Left ventricle myocardium superior (tissue), 1 donor: ENCODE measurements around the gene CCDC6. TPM values are rescaled to one million over a fixed set of nuclear protein-coding genes. Genes with fewer than 3 reads are reported as not detected.
"Not testable (repeated sequence)": the region's sequence is repeated elsewhere in the genome, so short reads cannot be mapped to it uniquely, and the experiment has no call there.

Experiments used
- ATAC-seq: fragments of 200-7000 bp; cut with Tn5 transposase; one replicate; pipeline ENCODE4 v1.9.1; 2020; ENCODE audit warnings: mild to moderate bottlenecking, moderate library complexity
- DNase-seq: peaks from one replicate; pipeline ENCODE4 v3.0.0-alpha.2; 2020
- intact Hi-C: fragments of 100-400 bp; cut with micrococcal nuclease; formaldehyde crosslinking; loops from one replicate; pipeline ENCODE4 v1.11.0; 2022
- total RNA-seq: library from RNA; stranded (reverse); fragmentation: NEBNext Ultra II Directional; extraction: Animal tissue kit (Norgen Biotek cat#: 25700); gene quantifications from one replicate; pipeline ENCODE4 v1.2.1, GENCODE V29; 2021
- donor health status: DM: no; HTN: yes; CAD: no; lungs with severe emphysema.

Gene CCDC6
- total RNA-seq, 1 donor from 2014 or later: 15.9 TPM

DNA sequence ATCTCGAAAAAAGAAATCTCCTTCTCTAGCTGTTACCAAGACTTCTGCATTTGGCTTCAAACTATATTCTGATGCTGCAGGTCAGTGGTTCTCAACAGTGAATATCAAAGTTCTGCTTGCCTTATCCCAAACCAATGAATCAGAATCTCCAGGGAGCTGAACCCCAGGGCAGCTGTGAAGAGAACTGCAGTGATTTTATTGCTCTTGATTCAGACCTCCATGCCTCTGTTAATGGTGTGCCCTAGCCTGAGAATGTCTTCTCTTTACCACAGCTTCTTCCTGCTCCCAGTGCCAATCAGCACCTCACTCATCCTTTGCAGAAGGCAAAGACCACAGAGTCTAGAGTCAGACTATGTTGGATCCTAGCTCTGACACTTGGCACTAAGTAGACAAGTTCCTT lies 106.9 kb downstream of the CCDC6 start:
- intact Hi-C loops: no loop called here
- DNase-seq (no peak), ATAC-seq (no peak)

DNA sequence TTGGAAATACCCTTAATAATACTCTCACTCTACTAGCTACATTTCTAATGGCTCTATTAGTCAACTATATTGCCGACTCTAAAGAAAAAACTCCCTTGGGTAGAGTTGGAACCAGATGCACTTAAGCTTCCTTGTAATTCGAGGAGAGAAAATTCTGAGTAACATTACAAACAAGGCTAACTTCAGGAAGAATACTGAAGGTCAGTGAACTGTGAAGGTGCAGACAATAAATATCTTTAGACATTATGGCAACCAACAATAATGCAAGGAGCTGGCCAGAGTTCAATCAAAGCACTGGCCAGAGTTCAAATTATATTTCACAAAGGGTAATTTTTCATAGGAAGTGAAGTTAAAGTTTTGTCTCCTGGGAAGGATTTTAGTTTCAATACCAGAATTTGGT lies 112.4 kb downstream of the CCDC6 start:
- DNase-seq: no peak
- intact Hi-C loops: no loop called here
- no peak for ATAC-seq

DNA sequence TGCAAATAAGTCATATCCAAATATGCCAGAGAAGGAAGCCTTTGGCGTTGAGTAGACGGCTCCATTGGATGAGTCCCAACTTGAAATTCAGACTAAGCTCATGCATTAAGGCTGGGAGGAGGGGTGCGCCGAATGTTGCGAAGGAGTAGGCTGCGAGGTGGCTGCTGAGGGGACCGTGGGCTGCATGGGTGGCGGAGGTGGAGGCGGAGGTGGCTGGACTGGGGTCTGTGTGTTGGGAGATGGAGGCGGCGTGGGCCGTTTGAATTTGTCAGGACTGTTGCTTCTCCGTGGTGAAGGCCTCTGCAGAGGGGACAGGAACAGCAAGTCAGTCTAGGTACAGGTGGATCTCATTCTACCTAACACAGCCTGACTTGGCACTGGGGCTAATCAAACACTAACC lies 113.5 kb downstream of the CCDC6 start:
- ATAC-seq (no peak), DNase-seq (no peak)
- intact Hi-C loops: no loop called here

DNA sequence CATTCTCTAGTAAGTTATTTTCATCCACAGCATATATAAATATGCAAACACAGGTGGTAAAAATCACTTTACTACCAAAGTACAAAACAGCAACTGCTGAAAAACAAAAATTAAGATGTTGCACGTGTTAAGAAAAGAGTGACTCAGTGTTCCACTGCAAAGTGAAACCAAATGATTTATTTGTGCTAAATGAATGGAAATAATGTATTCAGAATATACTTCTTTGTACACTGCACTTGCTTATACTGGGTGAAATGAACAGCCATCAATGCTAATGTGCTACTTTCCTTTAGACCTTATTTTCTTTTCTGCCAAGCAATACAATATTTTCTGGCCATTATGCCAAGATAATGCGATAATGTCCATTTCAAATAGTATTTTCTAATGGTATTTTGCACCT lies 114.8 kb downstream of the CCDC6 start:
- intact Hi-C loops: no loop called here
- ATAC-seq (no peak), DNase-seq (no peak)

DNA sequence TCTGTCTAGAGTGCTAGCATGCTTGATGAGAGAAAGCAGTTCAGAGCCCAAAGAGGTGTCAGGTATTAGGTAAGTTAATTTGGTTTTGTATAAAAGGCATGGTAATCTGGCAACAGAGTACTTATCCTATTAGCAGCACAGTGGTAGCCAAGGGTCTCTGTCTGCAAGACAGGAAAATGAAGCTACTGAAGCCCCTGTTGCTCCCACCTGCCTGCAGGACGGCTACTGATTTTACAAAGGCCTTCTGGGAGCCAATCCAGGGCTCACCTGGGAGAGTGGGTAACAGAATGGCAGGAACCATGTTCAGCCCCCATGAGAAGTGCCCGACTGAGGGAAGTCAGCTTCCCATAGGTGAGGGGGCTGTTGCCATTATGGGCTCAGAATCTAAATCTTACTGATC lies 116.3 kb downstream of the CCDC6 start:
- ATAC-seq, intact Hi-C loops, DNase-seq: not testable (repeated sequence)

DNA sequence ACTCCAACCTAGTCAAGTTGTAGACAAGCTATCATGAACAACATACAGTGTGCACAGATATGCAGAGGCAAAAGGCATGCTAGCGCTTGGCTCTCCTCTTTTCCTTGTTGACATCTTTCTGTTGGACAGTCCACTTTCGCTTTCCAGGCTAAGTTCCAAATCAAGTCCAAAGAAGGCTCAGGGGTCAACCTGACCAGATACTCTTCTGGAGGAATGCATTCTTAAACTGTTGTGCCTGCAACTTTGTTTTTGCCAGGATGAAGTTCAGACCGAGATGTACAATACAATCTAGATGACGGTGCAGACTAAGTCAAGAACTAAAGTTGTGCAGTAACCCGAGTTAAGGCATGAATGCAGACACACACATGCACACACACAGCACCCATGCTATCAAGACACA lies 117.4 kb downstream of the CCDC6 start:
- intact Hi-C loops, DNase-seq: not testable (repeated sequence)
- ATAC-seq: peak; percentile 94

DNA sequence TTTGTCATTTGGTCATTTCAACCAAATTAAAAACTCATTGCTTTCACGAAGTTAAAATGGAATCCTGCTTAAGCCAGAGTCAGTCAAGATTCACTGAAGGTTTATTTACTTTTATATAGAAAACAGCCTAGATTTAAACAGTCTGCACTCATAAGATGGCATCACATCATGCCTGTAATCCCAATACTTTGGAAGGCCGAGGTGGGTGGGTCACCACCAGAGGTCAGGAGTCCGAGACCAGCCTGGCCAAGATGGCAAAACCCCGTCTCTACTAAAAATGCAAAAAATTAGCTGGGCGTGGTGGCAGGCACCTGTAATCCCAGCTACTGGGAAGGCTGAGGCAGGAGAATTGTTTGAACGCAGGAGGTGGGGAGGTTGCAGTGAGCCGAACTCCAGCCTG lies 119.3 kb downstream of the CCDC6 start:
- ATAC-seq, intact Hi-C loops, DNase-seq: not testable (repeated sequence)

DNA sequence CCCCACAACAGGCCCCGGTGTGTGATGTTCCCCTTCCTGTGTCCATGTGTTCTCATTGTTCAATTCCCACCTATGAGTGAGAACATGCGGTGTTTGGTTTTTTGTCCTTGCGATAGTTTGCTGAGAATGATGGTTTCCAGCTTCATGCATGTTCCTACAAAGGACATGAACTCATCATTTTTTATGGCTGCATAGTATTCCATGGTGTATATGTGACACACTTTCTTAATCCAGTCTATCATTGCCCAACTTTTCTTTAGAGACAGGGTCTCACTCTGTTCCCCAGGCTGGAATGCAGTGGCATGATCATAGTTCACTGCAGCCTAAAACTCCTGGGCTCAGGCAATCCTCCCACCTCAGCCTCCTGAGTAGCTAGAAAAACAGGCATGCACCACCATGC lies 120.9 kb downstream of the CCDC6 start:
- intact Hi-C loops, DNase-seq, ATAC-seq: not testable (repeated sequence)

DNA sequence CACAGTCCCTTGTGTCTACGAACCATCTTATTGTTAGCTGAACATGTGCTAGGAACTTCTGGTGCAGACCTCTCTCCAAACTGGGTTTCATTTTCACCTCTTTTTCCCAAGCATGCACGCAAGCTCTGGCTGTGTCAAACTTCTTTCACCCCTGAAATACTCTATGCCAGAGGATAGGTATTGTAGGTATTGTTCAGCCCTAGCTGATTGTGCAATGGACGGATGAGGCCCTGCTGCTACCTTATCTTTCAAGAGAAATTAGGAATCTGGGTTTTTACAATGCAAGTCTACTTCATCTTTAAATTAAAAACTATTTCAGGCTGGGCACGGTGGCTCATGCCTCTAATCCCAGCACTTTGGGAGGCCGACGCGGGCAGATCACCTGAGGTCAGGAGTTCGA lies 124.8 kb downstream of the CCDC6 start:
- intact Hi-C loops: no loop called here
- no peak for DNase-seq
- ATAC-seq: no peak

DNA sequence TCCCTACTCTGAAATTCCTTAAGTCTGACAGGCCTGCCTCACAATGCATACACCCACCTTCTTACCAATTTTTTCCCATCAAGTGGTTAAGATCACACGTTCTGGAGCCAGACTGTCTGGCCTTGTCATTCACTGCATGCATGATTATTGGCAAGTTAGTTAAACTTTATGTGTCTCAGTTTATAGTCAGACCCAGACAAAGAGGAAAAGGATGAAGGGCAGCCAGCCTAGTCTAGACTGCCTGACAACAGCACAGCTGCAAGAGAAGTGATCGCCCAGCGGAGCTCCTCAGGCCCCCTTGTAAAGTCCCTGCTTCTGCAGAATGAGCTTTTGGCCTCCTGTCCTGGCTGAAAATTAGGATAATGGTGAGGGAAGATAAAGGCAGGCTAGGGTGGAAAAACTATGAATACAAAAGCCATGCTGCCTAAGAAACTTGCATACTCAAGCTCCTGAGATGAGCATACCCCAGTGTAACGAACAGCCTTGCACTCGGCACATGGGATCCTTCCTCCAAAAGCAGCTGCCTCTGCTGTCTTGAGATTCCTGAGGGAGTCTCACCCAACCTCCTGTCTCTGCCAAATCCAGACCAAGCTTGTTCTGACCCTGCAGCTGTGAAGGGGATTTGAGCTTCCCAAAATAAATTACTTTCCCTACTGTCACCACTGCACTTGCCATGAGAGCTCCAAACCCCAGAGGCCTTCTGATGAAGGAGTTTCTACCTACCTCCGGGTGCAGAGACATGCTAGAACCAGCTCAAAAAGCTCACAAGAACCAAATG lies 126.4 kb downstream of the CCDC6 start:
- DNase-seq (no peak), ATAC-seq (peak; percentile 78)
- intact Hi-C loops: no loop called here

DNA sequence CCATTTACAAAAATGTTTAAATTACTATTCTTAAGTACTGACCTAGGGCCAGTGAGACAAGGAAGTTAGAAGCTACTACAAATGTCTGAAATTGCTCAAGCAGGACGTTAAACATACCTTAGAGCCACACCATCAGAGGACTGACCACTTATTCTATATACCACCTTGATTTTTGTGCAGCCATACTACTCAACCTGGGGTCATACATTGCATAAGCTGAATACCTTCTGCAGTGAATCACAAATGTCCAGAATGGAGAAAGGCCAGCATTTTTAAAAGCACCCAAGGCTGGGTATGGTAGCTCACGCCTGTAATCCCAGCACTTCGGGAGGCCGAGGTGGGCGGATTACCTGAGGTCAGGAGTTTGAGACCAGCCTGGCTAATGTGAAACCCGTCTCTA lies 131.9 kb downstream of the CCDC6 start:
- ATAC-seq (no peak), DNase-seq (no peak)
- intact Hi-C loops: no loop called here

DNA sequence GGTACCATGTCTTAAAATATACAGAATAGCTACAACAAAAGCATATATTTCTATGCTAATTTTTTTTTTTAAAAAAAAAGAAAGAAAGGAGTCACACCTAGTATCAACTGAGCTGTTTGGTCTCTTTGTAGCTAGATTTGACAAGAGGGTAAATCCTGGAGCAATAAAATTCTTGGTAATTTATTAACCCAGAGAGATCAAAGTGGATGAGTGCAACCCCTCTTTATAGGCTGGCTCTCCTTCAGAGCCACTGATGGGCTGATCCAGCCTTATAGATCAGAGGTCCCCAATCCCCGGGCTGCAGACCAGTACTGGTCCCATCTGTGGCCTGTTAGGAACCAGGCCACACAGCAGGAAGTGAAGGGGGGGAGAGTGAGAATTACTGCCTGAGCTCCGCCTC lies 133.3 kb downstream of the CCDC6 start:
- intact Hi-C loops: no loop called here
- no peak for DNase-seq
- no peak for ATAC-seq

DNA sequence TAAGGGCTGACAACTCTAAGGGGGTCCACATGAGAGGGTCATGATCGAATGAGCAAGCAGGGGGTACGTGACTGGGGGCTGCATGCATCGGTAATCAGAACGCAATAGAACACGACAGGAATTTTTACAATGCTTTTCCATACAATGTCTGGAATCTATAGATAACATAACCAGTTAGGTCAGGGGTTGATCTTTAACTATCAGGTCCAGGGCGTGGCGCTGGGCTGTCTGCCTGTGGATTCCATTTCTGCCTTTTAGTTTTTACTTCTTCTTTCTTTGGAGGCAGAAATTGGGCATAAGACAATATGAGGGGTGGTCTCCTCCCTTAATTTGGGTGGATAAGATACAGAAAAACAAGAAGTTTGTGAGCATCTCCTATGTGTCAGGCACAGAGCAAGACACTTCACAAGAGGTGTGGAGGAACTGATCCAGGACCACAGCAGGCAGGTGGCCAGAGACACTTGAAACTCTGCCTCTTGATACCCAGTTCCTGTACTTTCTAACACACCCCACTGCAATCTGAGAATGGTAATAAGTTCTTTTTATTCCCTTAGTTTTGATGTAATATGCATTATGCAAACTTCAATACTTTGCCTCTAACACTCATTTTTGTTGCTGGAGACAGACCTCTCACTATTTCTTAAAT lies 135.1 kb downstream of the CCDC6 start:
- no peak for ATAC-seq
- intact Hi-C loops: no loop called here
- no peak for DNase-seq

DNA sequence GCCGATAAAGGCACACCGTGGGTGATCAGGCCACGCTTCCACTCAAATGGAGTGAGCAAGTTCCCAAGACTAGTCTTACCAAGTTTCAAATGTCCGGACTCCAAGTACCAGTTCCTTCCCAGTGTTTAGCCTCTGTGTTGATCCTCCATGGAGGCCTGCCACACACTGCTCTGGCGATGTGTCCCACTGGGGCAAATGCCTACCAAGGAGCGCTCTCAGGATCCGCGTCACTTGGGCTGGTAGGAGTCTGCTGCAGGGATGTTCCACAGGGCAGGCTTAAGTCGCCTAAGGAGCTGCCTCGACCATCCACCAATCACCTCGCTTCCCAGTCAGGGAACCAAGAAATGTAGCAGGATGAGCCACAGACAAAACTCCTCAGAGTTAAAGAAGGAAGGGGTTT lies 135.7 kb downstream of the CCDC6 start:
- intact Hi-C loops: no loop called here
- DNase-seq (no peak), ATAC-seq (no peak)

DNA sequence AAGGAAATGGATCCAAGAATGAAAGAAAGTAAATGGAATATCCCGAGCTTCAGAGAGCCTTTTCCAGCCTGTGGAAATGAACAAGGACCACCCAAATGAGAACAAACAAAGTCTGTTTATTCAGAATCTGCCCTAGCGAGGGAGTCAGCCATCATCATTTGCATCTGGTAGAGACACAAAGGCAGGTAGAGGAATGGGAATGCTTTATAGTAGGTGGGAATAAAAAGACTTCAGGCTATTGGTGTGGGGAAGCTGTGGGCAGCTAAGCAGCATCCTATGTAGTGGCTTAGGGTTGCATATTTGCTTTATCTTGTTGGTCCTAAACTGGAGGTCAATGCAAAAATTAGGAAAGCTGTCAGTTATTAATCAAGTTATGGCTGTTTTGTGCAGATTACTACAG lies 143.9 kb downstream of the CCDC6 start:
- intact Hi-C loops: no loop called here
- no peak for ATAC-seq
- DNase-seq: no peak

DNA sequence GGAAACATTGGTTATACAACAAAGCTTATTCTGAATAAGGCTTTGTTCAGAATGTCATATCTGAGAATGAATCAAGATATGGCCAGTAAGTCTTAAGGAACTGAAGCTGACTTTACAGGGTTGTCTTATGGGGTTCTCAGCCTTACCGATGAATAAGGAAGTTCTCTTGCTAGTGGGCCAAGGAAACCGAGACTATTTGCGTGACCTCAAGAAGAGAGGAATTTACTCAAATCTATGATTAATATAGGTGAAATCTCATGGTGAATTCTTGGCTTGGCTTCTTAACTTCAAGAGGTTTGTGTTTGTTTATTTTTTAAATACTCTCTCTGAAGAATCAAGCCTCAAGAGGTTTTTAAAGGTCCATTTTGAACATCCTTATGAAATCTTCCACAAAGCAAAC lies 148.4 kb downstream of the CCDC6 start:
- DNase-seq (no peak), ATAC-seq (no peak)
- intact Hi-C loops: no loop called here

DNA sequence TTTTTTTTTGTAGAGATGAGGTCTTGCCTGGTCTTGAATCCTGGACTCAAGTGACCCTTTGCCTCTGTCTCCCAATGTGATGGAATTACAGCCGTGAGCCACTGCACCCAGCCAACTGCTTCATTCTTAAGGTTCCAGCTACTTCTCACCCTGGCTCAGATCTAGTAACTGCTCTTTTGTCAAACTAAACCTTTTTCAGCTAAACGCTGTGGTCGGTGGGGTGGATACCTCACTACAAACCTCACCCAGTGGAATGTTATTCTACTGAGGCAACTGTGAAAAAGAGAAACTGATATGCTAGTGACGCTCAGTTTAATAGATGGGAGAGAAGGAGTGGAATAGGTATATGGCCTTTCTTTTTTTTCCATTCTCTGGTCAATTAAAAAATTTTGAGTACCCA lies 151.4 kb downstream of the CCDC6 start:
- ATAC-seq: no peak
- no peak for DNase-seq
- intact Hi-C loops: no loop called here

DNA sequence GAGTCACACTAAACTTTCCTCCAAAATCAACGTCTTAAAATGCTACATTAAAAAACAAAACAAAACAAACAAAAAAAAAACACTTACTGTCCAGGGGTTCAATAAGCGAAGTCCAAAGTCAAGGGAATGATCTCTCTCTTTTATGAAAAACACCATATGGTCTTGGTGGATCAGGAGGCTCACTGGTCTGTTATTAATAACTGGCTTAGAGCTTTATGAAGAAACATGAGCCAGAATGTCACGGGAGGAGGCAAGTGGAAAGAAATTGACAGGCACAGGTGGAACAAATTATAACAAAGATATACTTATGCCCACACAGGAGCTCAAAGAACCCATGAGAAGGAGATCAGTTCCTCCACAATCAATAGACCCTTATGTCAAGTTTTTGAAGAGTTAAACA lies 153.1 kb downstream of the CCDC6 start, which contains the start of gene MRLN:
Gene MRLN, minus strand, starts transcription at position 189 of the 400 bp plus-strand sequence.
- DNase-seq (no peak), ATAC-seq (no peak)
- intact Hi-C loops: no loop called here

DNA sequence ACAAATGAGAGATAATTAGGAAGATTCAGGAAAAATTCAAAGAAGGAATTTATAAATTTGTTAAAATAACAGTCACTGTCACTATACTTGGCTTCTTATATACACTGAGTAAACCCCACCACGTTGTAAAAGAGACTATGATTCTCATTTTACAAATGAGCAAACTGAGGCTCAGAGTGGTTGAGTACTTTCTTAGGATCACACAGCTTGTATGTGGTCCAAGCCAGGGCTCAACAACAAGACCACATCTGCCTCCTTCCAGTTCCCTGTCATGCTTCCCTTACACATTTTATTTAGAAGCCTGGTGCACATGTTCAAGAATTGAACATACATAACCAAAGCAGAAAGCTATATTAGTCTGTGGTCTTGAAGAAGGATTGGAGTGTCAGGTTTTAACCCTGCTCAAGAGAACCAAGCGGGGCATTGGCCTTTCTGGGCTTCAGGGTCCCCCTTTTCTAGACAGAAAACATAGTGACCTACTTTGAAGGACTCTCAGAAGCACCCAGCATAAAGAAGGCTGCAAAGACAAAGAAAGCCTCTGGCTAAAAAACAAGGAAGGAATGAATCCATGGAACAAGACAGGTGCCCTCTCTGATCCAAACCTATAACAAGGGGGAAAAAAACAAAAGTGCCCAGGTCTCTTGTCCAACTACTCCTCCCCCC lies 153.9 kb downstream of the CCDC6 start:
- intact Hi-C loops: no loop called here
- no peak for DNase-seq
- ATAC-seq: no peak

DNA sequence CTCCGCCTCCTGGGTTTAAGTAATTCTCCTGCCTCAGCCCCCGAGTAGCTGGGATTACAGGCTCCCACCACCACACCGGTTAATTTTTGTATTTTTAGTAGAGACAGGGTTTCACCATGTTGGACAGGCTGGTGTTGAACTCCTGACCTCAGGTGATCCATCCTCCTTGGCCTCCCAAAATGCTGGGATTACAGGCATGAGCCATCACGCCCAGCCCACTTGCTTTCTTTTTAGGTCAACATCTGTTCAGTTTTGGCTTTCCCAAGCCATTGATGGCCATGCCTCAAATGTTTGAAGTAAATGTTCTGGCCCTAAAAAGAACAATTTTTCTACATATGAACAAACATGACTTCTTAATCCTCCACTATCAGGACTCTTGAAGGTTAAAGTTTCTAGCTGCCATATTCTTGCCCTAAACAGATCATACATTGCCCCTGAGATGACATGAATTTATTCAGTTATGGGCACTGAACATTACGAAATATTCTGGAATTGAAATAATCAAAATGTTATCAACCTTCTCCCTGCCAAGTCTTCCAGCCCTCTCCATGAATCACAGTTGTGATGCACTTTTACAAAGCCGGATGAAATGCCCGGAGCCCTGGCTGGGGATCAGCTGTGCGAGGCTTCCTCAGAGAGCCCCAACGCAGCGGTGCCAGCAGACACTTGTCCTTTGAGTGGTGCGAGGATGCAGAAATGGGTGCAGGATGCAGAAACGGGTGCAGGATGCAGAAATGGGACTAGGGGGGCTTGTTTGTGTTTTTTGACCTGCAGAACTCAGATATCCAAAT lies 156.0 kb downstream of the CCDC6 start:
- no peak for DNase-seq
- intact Hi-C loops: no loop called here
- ATAC-seq: no peak
